Endothelial cell of umbilical vein (primary cell): ENCODE results near the gene FCSK.

Experiments
- CTCF ChIP-seq, 2 donors: IDR thresholded peaks; 1 replicate in 1 of 2; 2 replicates in 1 of 2; pipeline ENCODE4 v1.5.1; 2011; ENCODE audit warnings: low read length in 2 of 2, mild to moderate bottlenecking in 2 of 2, moderate library complexity in 2 of 2, control low read depth in 1 of 2, inconsistent platforms in 1 of 2, low read depth in 1 of 2; ENCODE audit not compliant: insufficient read depth in 1 of 2; ENCODE audit errors: extremely low read depth in 1 of 2
- EZH2 ChIP-seq: IDR thresholded peaks from 2 replicates; pipeline ENCODE4 v1.6.1; 2012; ENCODE audit warnings: borderline replicate concordance, low read depth, mild to moderate bottlenecking, moderate library complexity, low read length, inconsistent platforms; ENCODE audit not compliant: severe bottlenecking
- GATA2 ChIP-seq: IDR thresholded peaks from 2 replicates; pipeline ENCODE4 v1.7.0; 2011; ENCODE audit warnings: low read depth, mild to moderate bottlenecking, moderate library complexity, mixed read lengths, low read length; ENCODE audit not compliant: insufficient read length, insufficient read depth
- POLR2A ChIP-seq: IDR thresholded peaks from 2 replicates; pipeline ENCODE4 v1.6.1; 2012; ENCODE audit warnings: low read depth, mild to moderate bottlenecking, control low read depth, low read length
- POLR2AphosphoS5 ChIP-seq: IDR thresholded peaks from 2 replicates; pipeline ENCODE4 v1.6.1; 2012; ENCODE audit warnings: low read depth, mild to moderate bottlenecking, control low read depth, low read length, moderate library complexity; ENCODE audit not compliant: insufficient read depth
- TF ChIP-seq, protein P1 (sequence below): IDR thresholded peaks from 2 replicates; pipeline ENCODE4 v1.6.1; 2011; ENCODE audit not compliant: insufficient read depth, insufficient read length

- TF ChIP-seq CTCF (IDR thresholded peaks at IDR 0.05; ENCODE audit: extremely low read depth in 1 of 2, insufficient read depth in 1 of 2, low read depth in 1 of 2, low read length in 2 of 2) (no peak), POLR2AphosphoS5 (no peak), POLR2A (no peak), GATA2 (no peak), EZH2 (no peak)
- TF ChIP-seq, protein P1, sequence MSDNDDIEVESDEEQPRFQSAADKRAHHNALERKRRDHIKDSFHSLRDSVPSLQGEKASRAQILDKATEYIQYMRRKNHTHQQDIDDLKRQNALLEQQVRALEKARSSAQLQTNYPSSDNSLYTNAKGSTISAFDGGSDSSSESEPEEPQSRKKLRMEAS: no peak
Observed at GRCh38 chr16:70453117-70453891, 1.1 kb upstream of the FCSK start.
